T-cell (primary cell): ENCODE results near the gene LHFPL4. TPM values are rescaled to one million over a fixed set of nuclear protein-coding genes. Genes with fewer than 3 reads are reported as not detected.

ENCODE experiments used
- ATAC-seq, 4 experiments: fragments of 200-7000 bp in 3 of 4; fragments of 150-1000 bp in 1 of 4; cut with Tn5 transposase; replicated peaks in 1 of 4; 1 replicate in 3 of 4; 2 replicates in 1 of 4; pipeline ENCODE4 v1.10.0; 2021; ENCODE audit warnings: moderate library complexity in 3 of 4, mild to moderate bottlenecking in 2 of 4, moderate number of reproducible peaks in 1 of 4
- CTCF ChIA-PET, 2 donors: fragments of 300-600 bp; sonication (Branson Sonifier 250); formaldehyde crosslinking; loops; one replicate each; lab custom pipeline; 2022; ENCODE audit warnings: antibody characterized with exemption in 2 of 2; lab: Charles Lee
- POLR2A ChIA-PET, 2 donors: fragments of 300-600 bp; sonication (Branson Sonifier 250); formaldehyde crosslinking; loops; one replicate each; lab custom pipeline; 2022; ENCODE audit warnings: antibody characterized with exemption in 2 of 2; lab: Charles Lee
- DNase-seq, 35 experiments: peaks; one replicate each; pipeline versions ENCODE4 v3.0.0 to v3.0.0-alpha.2; 2013 to 2023
- H3K27ac ChIP-seq: one replicate; pipeline ENCODE4 v1.5.1; 2013; ENCODE audit warnings: low read length
- H3K27me3 ChIP-seq, 2 experiments: replicated peaks in 1 of 2; 1 replicate in 1 of 2; 2 replicates in 1 of 2; pipeline versions ENCODE4 v1.6.1 to v1.7.0; 2013; ENCODE audit warnings: low read length in 1 of 2, mixed read lengths in 1 of 2; ENCODE audit not compliant: control insufficient read depth in 2 of 2, insufficient read depth in 2 of 2; ENCODE audit errors: extremely low read depth in 1 of 2
- H3K36me3 ChIP-seq, 2 donors: 1 replicate in 1 of 2; 2 replicates in 1 of 2; pipeline versions ENCODE4 v1.6.1 to v1.7.0; 2013; ENCODE audit warnings: low read length in 1 of 2; ENCODE audit not compliant: control insufficient read depth in 2 of 2, insufficient read depth in 1 of 2; ENCODE audit errors: extremely low read depth in 1 of 2
- H3K4me1 ChIP-seq, 2 experiments: 1 replicate in 1 of 2; 2 replicates in 1 of 2; pipeline versions ENCODE4 v1.6.1 to v1.7.0; 2013; ENCODE audit warnings: low read length in 2 of 2, mixed read lengths in 1 of 2; ENCODE audit not compliant: insufficient read depth in 2 of 2, control insufficient read depth in 1 of 2; ENCODE audit errors: extremely low read depth in 1 of 2
- H3K4me3 ChIP-seq, 2 donors: 1 replicate in 1 of 2; 2 replicates in 1 of 2; pipeline versions ENCODE4 v1.5.1 to v1.7.0; 2013; ENCODE audit warnings: mild to moderate bottlenecking in 2 of 2, low read length in 1 of 2, moderate library complexity in 1 of 2; ENCODE audit not compliant: control insufficient read depth in 1 of 2; ENCODE audit errors: extremely low read depth in 1 of 2
- H3K9me3 ChIP-seq: 2 replicates; pipeline ENCODE4 v1.7.0; 2013
- H3K27ac Mint-ChIP-seq, 2 donors: one replicate each; pipeline ENCODE4 v1.8.0; 2020 to 2021; ENCODE audit warnings: mild to moderate bottlenecking in 2 of 2, mixed read lengths in 2 of 2
- H3K27me3 Mint-ChIP-seq, 2 donors: one replicate each; pipeline ENCODE4 v1.8.0; 2021 to 2022; ENCODE audit warnings: mixed read lengths in 2 of 2
- H3K36me3 Mint-ChIP-seq: one replicate; pipeline ENCODE4 v1.8.0; 2021; ENCODE audit warnings: mixed read lengths
- H3K4me1 Mint-ChIP-seq, 3 donors: one replicate each; pipeline ENCODE4 v1.8.0; 2020 to 2022; ENCODE audit warnings: mixed read lengths in 3 of 3, mild to moderate bottlenecking in 1 of 3
- H3K4me3 Mint-ChIP-seq, 3 donors: one replicate each; pipeline ENCODE4 v1.8.0; 2020 to 2022; ENCODE audit warnings: mild to moderate bottlenecking in 3 of 3, mixed read lengths in 3 of 3, moderate library complexity in 3 of 3
- H3K9me3 Mint-ChIP-seq, 3 donors: one replicate each; pipeline ENCODE4 v1.8.0; 2020 to 2022; ENCODE audit warnings: mixed read lengths in 3 of 3
- WGBS: methylation state at CpG from one replicate; pipeline ENCODE4 v1.1.5; 2013; ENCODE audit warnings: missing lambda C conversion rate; ENCODE audit not compliant: insufficient coverage; 5-methylcytosine and 5-hydroxymethylcytosine counted together
- total RNA-seq, 35 experiments: library from RNA in 6 of 35; stranded (reverse) in 6 of 35; fragments of 120-200 nt in 1 of 35; gene quantifications; one replicate each; pipeline versions ENCODE4 v1.2.1 to v1.2.4 and lab custom pipeline; 2013 to 2026

LHFPL4 gene
- total RNA-seq, 5 donors from 2014 or later (not counting 1 experiment from before 2014, with no cell fraction given), result not detected

DNA sequence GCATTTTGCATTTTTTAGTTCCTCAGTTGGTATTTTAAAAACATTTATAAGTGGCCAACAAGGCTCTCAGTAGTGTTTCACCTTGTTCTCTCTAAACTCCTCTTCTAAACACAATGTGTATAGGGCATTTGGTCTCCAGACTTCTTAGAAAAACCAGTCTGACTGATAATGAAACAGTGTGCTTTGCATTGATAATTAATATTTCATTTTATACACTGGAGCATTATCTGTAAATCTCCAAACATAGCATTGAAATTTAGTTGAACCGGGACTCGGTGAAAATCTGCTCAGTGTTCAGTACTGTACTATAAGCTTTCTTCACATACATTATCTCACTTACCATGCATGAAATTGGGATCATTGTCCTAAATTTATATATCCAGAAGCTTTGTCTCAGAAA is 102.6 kb downstream of the LHFPL4 start:
- no peak for DNase-seq
- Histone ChIP-seq H3K4me1 (peaks cover 0 to 4% of the 10 kb centered on the region in 2 experiments), H3K4me3 (no peak overlapping the region), H3K27ac (no peak overlapping the region), H3K27me3 (no peaks in the 10 kb centered on the region), H3K36me3 (peaks cover 11 to 74% of the 10 kb centered on the region in 2 donors), H3K9me3 (no peaks in the 10 kb centered on the region)
- Mint-ChIP-seq H3K4me1 (peaks cover 15 to 31% (median 23%) of the 10 kb centered on the region in 3 donors), H3K36me3 (peaks cover 52% of the 10 kb centered on the region), H3K9me3 (no peaks in the 10 kb centered on the region), H3K4me3 (no peak overlapping the region), H3K27ac (peak overlapping the region in 1 of 2 donors; percentile 89), H3K27me3 (no peaks in the 10 kb centered on the region)
- ATAC-seq, result no peak
- CTCF ChIA-PET, result interaction anchor here in 1 of 2 donors (1.7 kb wide), 1 partner anchor 98 kb away, joined by 4 read pairs; no protein-coding TSS in a partner anchor
- POLR2A ChIA-PET, result no interaction called here
- no CpG with 5 or more reads among the region's 2 CpGs for WGBS

DNA sequence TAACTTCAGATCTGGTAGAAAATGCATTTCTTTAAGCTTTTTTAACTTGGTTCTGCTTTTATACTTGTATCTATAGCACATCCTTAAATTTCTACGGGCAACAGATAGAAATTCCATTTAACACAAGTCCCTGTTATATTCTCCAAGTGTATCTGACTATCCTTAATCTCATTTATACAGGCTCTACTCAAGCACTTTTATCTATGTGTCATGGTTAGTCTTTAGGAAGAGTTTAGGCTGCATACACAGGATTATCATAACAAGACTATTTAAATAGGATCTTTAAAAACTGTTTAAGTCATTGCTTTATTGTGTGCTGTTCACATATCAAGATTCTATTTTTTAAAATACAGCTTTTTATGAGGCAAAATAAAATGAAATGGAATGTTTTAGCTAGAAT is 103.5 kb downstream of the LHFPL4 start:
- Mint-ChIP-seq H3K4me1 (peaks cover 15 to 31% (median 23%) of the 10 kb centered on the region in 3 donors), H3K27me3 (no peaks in the 10 kb centered on the region), H3K4me3 (no peak overlapping the region), H3K36me3 (peaks cover 54% of the 10 kb centered on the region), H3K27ac (peak overlapping the region in 1 of 2 donors; percentile 17), H3K9me3 (no peaks in the 10 kb centered on the region)
- Histone ChIP-seq H3K36me3 (peaks cover 11 to 77% of the 10 kb centered on the region in 2 donors), H3K4me3 (no peak overlapping the region), H3K9me3 (no peaks in the 10 kb centered on the region), H3K4me1 (peaks cover 0 to 4% of the 10 kb centered on the region in 2 experiments), H3K27me3 (no peaks in the 10 kb centered on the region), H3K27ac (no peak overlapping the region)
- CTCF ChIA-PET, result interaction anchor here (0.5 to 1.7 kb wide), 3 partner anchors 26 to 807 kb away, joined by 4 to 8 read pairs (median 5); no protein-coding TSS in a partner anchor
- DNase-seq (no peak), ATAC-seq (no peak)
- POLR2A ChIA-PET, result no interaction called here
- WGBS, result no CpG with 5 or more reads among the region's 1 CpG

DNA sequence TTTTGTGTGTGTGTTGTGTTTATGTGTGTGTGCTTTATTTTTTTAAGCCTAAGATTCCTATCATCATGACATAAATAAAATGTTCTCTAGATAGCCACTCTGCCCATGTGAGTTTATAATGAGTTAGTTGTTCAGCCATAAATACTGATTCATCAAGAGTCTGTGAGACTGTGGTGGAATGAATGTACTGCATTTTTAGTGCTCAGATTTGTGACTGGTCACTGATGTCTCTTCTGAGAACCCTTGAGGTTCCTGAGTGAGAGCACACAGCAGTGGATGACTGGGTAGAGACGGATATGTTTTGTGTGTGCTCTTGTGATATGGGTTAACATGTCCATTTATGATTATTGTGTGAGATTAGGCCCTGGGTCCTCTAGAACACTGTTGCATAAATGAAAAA is 105.0 kb downstream of the LHFPL4 start:
- Mint-ChIP-seq H3K4me1 (peaks cover 15 to 31% (median 23%) of the 10 kb centered on the region in 3 donors), H3K36me3 (peaks cover 60% of the 10 kb centered on the region), H3K9me3 (no peaks in the 10 kb centered on the region), H3K4me3 (no peak overlapping the region), H3K27ac (no peak overlapping the region), H3K27me3 (no peaks in the 10 kb centered on the region)
- no peaks in the 10 kb centered on the region for H3K9me3 ChIP-seq
- no peaks in the 10 kb centered on the region for H3K27me3 ChIP-seq
- peaks cover 0 to 4% of the 10 kb centered on the region in 2 experiments for H3K4me1 ChIP-seq
- ChIA-PET POLR2A (no interaction called here), CTCF (no interaction called here)
- 71% methylated on average over 1 of the region's 1 CpG for WGBS
- H3K27ac ChIP-seq, result no peak overlapping the region
- ATAC-seq (no peak), DNase-seq (no peak)
- peaks cover 11 to 86% of the 10 kb centered on the region in 2 donors for H3K36me3 ChIP-seq
- no peak overlapping the region for H3K4me3 ChIP-seq

Other genes starting within 250 kb of the LHFPL4 start
- gene THUMPD3, start 190.8 kb downstream of the LHFPL4 start, total RNA-seq, result 10 to 100 TPM; 33.3 to 44.4 (median 43.5) TPM
- gene SETD5, start 156.2 kb downstream of the LHFPL4 start, total RNA-seq, result 100 to 1,000 TPM; 119 to 131 (median 125) TPM
- 10 to 100 TPM; 63.6 to 80.4 (median 71.2) TPM for gene MTMR14, start 95.7 kb upstream of the LHFPL4 start, total RNA-seq
- gene CPNE9, start 150.0 kb upstream of the LHFPL4 start, total RNA-seq, result 1 to 10 TPM in 1 of 5 donors, under 1 TPM in 3, not detected in 1; 0.19 to 1.5 (median 0.24) TPM
- 10 to 100 TPM; 28.6 to 46.3 (median 39.0) TPM for gene BRPF1, start 177.9 kb upstream of the LHFPL4 start, total RNA-seq
- gene OGG1, start 196.1 kb upstream of the LHFPL4 start, total RNA-seq, result 10 to 100 TPM; 18.3 to 41.3 (median 38.1) TPM
- 1 to 10 TPM; 1.1 to 1.7 (median 1.3) TPM for gene CAMK1, start 216.1 kb upstream of the LHFPL4 start, total RNA-seq
- 10 to 100 TPM; 29.1 to 46.5 (median 41.1) TPM for gene TADA3, start 238.7 kb upstream of the LHFPL4 start, total RNA-seq
- gene ARPC4, start 239.3 kb upstream of the LHFPL4 start, total RNA-seq, result 100 to 1,000 TPM; 144 to 160 (median 147) TPM